GM19239 (cell line): ENCODE data around the gene LSP1.

Experiments
- DNase-seq: peaks from one replicate; pipeline ENCODE4 v3.0.0; 2011; ENCODE audit warnings: low spot score; ENCODE audit not compliant: insufficient read length
- FAIRE-seq: peaks from 2 replicates; lab custom pipeline; 2011; peaks lifted over from hg19 to GRCh38; lab: Jason Lieb, UNC

LSP1 gene

DNA sequence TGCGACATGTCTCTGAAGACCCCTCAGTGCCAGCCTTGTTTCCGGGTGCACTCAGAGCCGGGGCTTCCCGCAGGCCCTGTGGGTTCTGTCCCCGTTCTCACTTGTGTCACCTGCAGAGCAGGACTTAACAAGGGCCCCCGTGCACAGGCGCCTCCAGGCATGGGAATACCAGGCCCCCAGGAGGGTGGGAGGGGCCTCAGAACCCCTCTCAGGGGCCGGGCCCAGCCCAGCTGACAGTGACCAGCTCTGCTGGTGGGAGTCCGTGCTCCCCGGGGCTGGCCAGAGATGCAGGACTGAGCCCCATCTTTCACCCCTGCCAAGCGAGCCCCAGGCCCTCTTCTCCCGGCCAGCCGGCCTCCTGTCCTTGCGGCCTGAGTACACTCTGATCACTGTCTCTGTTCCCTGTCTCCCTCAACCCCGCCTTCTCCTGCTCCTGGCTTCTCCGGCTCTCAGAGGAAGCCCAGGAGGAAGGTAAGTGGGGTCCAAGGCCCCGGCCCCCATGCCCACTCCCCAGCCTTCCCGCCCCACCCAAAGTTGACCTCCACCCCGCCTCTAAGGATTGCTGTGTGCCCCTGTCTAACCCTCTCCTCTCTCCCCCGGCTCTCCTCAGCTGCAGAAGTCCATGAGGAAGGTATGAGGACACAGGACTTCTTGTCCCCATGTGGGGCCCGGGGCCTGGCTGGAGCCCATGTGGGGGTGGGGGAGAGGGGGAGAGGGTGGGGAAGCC lies 71.9 kb downstream of the LSP1 start:
- no peak for FAIRE-seq
- DNase-seq = no peak

DNA sequence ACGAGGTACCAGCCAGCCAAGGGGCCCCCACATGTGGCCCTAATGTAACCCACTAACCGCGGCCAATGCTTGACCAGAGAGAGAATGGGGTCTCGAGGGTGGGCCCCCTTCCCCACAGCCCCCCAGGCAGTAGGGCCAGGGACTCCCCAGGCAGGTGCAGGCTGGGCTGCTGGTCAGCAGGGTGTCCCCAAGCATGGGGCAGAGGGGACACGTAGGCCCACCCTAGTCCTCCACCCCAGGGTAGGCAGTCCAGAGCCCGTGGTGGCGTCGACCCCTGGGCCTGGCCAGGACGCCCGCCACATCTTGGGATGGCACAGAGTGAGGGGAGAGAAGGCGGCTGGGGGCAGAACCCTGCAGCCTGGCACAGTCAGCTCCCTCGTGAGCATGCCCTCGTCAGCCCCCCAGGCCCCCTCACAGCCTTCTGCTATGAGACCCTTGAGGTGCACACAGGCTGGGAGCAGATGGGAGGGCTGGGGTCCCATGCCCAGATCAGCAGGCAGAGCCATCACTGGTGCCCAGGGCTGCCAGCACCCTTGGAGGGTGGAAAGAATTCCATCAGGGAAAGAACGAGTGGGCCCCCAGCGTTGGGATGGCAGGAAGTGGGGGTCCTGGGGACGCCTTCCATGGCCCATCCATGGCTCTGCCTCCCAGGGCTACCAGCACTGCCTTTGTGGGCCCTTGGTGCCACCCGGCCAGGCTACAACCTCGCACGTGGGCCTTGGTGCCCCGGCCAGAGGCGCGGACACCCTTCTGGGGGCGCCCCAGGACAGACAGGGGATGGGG lies 72.7 kb downstream of the LSP1 start:
- DNase-seq = no peak
- no peak for FAIRE-seq

DNA sequence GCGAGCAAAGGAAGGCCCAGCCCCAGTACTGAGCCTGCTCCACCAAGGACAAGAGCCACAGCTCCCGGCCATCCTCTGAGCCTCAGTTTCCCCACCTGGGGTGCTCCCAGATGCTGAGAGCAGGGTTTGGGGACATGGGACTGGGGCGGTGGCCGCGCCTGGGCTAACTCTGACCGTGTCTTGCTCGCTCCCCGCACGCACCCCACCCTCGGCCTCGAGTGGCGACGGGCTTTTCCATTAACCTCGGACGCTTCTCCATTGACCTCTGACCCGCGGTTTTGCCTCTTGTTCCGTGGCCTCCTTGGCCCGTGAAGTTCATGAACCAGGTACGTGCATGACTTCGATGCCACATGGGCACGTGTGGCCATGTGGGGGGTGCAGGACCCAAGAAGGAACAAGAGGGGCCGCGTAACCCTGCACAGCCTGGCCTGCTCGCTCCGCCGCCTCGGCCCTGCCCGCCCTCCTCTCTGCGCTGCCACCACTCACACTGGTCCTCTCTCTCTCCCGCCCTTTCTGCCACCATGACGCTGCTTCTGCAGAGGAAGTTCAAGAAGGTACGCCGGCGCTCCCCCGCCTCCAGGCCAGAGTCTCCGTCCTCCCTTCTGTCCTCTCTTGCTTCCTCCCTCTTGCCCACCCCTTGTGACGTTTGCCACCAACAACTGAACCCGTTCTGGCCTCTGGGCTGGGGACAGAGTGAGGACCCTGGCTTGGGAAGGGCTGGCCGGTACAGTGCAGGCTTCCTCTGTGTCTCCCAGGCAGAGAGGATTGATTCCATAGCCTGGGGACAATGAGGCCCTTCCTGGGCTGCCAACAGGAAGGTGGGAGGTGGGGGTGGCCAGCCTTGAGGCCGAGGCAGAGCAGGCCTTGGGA lies 73.5 kb downstream of the LSP1 start:
- DNase-seq (no peak), FAIRE-seq (no peak)

DNA sequence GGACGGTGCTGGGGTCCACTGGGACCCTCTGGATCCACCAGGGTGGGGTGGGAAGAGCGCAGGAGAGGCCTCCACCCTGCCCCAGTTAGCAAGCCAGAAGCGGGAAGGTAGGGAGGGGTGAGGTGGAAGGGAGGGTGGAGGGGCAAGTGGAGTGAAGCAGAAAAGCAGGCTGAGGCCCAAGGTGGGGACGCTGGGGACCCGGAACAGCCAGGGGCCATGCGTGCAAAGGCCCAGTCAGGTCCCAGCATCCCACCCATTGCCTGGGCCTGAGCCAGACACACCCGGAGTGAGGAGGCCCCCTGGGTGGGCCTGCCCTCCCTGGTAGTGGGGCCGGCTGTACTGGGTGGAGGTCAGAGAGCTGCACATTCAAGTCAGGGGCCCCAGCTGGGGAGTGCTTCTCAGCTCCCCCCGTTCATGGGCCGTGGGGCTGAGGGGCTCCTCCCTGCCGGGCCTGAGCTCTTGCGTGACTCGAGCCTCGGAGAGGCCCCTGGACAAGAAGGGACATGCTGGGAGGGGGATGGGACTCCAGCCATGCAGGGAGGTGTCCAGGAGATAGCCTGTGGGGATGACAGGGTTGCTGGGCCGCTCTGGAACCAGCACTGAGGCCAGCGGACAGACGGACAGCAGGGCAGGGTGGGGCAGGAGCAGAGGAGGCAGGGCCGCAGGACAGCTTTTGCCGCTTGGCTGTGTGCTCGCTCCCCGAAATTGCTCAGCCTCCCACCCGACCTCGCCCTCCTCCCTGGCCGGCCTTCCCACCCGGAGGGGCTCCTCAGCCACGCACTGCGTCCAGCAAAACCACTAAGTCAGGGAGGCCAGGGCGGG lies 74.4 kb downstream of the LSP1 start:
- DNase-seq (no peak), FAIRE-seq (no peak)

DNA sequence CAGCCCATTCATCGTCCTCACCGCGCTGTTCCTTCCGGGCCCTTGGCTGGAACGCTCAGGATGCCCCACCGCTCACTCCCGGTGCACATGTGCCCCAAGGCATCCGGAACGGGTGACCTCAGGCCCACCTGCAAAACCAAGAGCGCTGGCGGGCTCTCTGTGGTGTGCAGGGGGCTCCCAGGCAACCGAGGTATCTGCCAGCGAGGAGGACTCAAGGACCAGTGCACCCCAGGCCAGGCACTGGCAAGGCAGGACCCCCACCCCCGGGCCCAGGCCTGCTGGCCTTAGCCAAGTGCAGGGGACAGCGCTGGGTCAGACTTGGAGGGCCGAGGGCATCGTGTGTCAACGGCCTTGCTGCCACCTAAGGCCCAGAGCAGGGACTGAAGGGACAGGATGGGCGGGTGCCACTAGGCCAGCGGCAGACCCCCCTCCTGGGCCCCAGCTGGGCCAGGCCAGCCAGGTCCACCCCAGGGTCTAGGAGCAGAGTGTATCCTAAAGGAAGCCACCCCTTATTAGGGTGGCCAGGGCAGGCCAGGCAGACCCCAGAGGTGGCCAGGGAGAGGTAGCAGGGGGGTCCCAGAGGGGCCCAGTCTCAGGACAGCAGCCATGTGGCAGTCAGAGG lies 75.1 kb downstream of the LSP1 start:
- no peak for DNase-seq
- no peak for FAIRE-seq

DNA sequence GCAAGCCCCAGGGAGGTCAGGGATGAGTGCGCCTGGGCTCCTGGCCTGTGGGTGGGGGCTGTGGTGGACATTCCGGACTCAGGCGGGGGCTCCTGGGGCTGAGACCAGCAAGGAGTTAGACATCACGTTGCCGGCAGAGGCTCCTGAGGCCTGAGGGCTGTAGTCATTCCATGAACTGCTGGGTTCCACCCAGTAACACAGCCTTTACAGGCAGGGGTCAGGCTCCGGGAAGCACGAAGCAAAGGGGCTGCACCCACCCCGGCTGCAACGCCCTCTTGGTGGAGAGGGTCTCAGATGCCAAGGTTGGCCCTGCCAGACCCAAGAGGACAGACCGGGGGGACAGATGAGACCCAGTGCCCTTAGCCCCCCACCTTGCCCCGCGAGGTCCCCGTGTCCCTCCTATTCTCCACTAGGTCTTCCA lies 75.6 kb downstream of the LSP1 start:
- no peak for FAIRE-seq
- DNase-seq = no peak

DNA sequence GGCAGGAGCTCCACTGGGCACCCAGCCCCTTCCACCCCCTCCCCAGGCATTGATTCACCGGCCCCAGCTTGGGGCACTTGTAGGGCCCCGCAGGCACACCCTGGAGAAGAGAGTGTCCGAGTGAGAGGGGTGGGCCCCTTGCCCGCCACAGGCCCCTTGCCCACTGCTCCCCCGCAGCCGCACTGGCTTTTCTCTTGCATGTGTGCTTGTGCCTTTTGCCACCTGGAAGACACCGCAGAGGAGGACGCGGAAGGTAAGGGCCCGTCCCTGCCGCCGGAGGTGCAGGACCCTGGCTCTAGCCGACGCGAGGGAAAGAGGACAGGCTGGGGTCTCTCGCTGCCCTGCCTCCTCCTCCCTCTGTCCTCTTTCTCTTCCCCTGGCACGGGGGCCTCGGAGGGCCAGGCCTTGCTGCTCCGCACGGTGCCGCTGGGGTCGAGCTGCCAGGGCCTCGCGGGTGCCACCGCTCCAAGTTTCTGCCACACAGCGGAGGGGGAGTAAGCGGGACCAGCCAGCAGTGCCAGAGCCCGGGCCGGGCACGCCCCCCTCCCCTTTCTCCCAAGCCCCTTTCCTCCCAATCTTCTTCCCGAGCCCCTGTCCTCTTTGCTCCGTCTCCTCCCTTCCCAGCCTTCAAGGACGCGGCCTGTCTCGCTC lies 76.1 kb downstream of the LSP1 start:
- DNase-seq (no peak), FAIRE-seq (no peak)

DNA sequence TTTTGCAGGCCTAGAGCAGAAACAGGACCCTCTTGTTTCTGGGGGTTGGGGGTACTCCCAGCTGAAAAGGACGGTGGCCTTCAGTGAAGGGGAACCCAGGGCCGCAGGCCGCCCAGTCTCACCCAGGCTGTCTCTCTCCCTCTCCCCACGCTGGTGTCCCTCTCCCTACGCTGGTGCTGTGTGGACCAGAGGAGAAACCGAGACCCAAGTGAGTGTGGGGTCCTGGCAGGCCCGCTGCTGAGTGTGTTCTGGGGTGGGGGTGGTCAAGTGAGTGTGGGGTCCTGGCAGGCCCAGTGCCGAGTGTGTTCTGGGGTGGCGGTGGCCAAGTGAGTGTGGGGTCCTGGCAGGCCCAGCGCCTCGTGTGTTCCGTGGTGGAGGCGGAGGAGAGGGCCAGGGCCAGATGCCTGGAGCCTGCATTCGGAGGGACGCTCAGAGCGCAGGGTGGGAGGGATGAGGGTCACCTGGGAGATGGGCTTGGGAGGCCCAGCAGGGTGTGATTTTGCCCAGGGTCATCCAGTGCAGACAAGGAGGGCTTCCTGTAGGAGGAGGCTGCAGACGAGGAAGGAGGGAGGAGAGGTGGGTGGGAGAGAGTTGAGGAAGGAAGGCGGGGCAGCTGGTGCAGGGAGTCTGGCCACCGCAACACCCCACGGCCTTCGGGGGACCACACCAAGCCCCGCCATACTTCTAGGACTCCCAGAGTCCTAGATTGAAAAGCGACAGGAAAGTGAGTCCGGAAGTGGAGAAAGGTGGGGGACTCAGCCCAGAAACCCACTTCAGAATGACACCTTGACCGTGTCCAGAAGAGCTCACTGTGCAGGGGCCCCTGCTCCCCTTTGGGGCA lies 77.0 kb downstream of the LSP1 start:
- DNase-seq = no peak
- FAIRE-seq = no peak

DNA sequence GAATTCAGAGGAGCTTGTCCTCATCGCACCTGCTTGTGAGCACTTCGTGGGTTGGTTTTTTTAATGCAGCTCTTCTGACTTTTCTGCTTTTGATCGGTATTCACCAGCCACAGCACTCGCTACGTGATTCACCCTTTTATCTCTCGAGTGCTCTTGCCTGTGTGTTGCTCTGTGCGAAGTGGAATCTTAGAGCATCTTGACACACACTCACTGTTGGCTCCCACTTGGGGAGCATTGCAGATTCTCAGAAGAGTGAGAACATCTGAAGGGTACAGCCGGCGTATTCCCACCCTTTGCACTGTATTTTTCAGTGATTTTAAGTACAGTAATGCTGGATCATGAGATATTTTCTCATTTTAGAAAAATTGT lies 77.6 kb downstream of the LSP1 start:
- no peak for FAIRE-seq
- DNase-seq = no peak

DNA sequence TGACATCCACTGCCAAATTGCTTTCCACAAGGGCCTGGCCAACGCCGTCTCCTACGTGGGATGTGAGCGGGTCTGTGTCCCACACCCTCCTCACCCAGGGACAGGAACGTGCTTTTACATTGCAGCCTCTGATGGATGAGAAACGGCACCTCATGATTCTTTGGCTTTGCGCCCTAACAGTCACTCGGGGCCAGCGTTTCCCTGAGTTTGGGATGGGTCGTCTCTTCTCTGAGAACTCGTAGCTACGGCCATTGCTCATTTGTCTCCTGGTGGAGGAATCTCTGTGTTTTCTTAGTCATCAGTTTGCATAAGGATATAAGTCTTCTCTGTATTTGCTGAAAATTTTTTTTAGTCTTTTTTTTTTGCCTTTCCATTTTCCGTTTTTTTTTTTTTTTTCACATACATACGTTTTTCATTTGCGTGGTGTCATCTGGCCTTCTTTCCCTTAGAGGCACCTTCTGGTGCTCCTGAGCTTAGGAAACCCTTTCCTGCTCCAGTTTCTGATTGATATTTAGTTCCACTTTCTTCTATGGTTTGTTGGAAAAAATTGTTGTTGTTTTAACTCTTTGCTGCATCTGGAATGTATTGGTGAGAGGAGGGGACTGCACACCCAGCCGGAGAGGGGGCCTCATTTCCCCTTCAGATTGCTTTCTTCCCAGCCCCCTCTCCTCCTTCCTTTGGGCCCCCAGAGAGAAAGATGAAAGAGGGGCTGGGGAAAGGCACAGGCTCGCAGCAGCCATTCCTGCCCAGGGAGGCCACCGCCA lies 78.6 kb downstream of the LSP1 start:
- FAIRE-seq (no peak), DNase-seq (no peak)

DNA sequence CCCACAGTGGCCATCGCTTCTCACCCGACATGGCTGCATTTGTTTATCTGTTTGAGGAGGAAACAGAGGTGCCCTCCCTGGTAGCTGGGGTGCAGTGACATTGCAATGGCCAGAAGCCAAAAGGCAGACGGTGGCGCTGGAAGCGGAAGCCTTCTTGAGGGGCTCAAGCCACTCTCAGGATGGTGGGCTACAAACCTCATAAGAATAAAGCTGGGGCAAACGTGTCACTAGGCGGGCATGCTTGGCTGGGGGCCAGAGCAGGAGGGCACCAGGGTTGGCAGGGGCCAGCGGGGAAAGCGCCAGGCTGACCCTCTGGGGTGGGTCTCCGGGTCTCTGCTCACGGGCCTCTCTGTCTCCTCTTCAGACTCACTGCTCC lies 79.2 kb downstream of the LSP1 start:
- DNase-seq = no peak
- FAIRE-seq = no peak

DNA sequence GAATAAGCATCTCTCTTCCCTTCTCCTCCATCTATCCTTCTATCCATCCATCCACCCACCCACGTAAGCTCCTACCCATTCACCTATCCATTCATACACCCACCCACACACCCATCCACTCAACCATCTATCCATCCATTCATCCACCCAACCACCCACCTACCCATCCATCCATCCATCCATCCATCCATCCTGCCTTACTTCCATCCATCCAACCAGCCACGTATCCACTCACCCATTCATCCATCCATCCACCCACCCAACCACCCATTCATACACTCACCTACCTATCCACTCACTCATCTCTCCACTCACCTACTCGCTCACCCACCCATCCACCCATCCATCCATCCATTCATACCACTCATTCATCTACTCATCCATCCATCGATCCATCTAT lies 79.8 kb downstream of the LSP1 start:
- no peak for DNase-seq
- no peak for FAIRE-seq

DNA sequence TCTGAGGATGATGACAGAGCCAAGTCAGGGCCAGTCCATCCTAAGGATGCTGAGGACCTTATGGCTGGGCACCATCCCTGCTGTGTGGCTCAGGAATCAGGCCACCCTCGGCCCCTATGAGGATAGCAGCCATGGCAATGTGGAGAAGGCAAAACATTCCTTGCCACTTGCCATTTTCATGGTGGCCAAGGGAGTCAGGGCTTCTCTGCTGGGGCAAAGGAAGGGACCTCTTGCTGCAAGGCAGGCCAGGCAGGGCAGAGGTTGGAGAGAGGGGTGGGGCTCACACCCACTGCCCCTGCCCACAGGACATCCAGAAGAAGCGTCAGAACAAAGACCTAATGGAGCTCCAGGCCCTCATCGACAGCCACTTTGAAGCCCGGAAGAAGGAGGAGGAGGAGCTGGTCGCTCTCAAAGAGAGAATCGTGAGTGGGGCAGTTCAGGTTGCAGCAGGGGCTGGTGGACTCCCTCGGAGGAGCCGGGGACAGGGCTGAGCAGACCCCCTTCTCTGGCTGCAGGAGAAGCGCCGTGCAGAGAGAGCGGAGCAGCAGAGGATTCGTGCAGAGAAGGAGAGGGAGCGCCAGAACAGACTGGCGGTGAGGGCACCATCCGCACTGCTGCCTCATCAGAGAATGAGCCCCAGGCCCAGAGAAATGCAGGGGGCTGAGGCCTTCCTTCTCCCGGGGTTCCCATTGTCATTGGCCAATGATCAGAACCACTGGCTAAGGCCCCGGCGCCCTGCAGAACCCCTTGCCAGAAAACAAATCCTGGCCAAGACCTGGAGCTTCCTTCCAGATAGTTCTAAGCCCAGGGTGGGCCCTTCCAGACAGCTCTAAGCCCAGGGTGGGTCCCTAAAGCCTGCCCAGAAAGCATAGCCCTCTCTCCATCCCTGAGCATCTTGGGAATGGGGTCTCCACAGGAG lies 80.8 kb downstream of the LSP1 start:
- FAIRE-seq = no peak
- DNase-seq = no peak

DNA sequence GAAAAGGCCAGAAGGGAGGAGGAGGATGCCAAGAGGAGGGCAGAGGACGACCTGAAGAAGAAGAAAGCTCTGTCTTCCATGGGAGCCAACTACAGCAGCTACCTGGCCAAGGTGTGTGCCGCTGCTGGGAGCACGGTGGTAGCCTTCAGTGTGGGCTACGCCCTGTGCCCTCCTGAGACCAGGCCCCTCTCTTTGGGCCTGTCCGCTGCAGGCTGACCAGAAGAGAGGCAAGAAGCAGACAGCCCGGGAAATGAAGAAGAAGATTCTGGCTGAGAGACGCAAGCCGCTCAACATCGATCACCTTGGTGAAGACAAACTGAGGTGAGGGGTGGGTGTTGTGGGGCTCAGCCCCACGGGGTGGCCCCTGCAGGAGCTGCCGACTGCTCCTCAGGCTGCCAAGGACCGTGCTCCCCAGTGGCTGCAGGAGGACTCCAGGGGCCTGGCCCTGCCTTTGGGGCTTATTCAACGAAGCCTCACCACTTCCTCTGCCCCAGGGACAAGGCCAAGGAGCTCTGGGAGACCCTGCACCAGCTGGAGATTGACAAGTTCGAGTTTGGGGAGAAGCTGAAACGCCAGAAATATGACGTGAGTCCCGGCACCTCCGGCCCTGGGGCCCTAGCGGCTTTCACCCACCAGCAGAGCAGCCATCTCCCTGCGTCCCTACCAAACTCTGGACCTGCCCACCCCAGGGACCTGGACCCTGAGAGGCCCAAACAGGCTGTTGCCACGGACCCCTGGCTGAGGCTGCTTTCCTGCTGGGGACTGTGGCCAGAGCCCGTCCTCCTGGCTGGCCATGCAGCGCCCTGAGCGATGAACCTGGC lies 81.7 kb downstream of the LSP1 start:
- no peak for FAIRE-seq
- DNase-seq = no peak

DNA sequence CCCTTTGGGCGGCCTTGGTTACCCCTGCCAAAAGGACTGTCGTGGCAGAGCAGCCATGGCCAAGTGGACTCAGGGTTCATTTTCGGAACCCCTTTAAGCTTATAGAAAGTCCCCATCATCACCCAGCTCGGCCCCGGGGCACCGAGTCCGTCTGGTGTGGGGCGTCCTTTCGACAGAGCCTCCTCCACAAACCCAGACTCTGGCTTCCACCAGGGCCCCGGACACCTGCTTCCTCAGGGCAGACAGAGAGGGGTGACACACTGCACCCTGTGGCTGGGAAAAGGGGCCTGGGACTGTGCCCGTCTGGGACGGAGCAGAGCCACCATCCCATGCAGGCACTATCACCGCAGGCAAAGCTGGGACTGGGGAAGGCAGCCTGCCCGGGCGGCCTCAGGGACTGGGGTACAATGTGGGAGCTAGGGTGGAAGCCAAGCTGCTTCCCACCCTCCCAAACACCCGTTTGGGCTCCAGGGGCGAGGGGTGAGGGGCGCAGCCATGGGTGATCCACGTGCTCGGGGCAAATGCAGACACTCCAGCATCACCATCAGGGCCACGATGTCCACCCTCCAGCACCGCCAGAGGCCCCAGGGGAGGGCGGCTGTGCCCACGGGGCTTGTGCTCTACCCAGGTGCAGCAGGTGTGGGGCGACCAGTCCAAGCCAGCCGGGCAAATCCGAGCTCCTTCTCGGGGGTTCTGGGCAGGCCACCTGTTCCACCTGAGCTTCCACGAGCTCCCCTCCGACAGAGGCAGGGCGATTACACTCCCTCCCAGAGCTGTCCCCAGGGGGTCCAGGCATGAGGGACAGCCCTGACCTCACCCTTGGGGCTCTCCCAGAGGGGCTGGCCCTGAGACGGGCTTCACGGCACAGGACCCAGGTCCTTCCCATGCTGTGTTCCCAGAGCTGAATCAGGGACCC lies 82.5 kb downstream of the LSP1 start:
- no peak for DNase-seq
- FAIRE-seq = no peak
